ENCODE results near the gene ARAP3.

ARAP3 gene

GRCh38 chr5:141609044-141609443, 73.0 kb downstream of the ARAP3 start:
- DNase-seq (ENCODE audit: low read depth), result no peak
- TF ChIP-seq, protein P1, sequence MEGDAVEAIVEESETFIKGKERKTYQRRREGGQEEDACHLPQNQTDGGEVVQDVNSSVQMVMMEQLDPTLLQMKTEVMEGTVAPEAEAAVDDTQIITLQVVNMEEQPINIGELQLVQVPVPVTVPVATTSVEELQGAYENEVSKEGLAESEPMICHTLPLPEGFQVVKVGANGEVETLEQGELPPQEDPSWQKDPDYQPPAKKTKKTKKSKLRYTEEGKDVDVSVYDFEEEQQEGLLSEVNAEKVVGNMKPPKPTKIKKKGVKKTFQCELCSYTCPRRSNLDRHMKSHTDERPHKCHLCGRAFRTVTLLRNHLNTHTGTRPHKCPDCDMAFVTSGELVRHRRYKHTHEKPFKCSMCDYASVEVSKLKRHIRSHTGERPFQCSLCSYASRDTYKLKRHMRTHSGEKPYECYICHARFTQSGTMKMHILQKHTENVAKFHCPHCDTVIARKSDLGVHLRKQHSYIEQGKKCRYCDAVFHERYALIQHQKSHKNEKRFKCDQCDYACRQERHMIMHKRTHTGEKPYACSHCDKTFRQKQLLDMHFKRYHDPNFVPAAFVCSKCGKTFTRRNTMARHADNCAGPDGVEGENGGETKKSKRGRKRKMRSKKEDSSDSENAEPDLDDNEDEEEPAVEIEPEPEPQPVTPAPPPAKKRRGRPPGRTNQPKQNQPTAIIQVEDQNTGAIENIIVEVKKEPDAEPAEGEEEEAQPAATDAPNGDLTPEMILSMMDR (conservative IDR thresholded peaks at IDR 0.05; ENCODE audit: low read depth, low read length), result no peak
- H3K4me3 ChIP-seq (ENCODE audit: low read length), result no peak overlapping the region

GRCh38 chr5:141608557-141608956, 73.5 kb downstream of the ARAP3 start:
- no peak overlapping the region for H3K4me3 ChIP-seq (ENCODE audit: low read length)
- DNase-seq (ENCODE audit: low read depth), result no peak
- TF ChIP-seq, protein P1 (conservative IDR thresholded peaks at IDR 0.05; ENCODE audit: low read depth, low read length), result no peak

- H3K4me3 ChIP-seq (ENCODE audit: low read length), result no peak overlapping the region
- DNase-seq (ENCODE audit: low read depth), result no peak
- TF ChIP-seq, protein P1 (conservative IDR thresholded peaks at IDR 0.05; ENCODE audit: low read depth, low read length), result no peak
These were observed 74.0 kb downstream of the ARAP3 start for GRCh38 chr5:141608046-141608445.

DNA sequence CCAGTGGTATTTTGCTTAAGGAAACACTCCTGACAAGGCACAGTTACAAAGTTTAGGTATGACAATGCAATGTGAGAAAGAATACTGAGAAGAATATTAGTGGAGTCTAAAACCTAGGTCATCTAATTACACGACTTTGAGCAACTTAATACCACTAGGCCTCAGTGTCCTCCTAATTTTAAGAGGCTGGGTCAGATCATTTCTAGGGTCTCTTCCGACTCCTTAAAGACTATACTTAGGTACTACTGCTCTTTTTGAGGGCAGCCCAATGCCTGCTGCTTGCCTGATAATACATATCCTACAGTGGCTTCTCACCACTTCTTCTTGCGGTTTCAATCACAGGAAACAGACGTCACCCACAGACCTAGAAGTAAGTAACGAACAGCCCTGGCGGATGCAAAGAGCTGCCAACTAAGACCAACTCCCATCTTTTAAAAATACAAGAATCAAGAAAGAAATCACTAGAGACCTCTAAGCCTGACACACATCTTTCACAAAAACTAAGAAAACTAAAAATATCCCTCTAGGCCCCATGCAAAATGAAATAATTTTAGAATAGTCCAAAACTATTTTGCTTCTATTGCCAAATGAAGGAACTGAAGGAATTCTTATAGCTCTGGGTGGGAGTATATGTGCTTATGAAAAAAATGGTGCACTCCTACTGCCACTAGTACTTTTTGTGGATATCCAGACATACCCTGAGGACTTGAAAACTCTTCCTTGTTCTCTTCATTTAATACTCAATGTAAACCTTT, 76.3 kb downstream of the ARAP3 start:
- TF ChIP-seq, protein P1 (conservative IDR thresholded peaks at IDR 0.05; ENCODE audit: low read depth, low read length), result no peak
- H3K4me3 ChIP-seq (ENCODE audit: low read length), result no peak overlapping the region
- no peak for DNase-seq (ENCODE audit: low read depth)

GRCh38 chr5:141603923-141604717, 77.9 kb downstream of the ARAP3 start:
- DNase-seq (ENCODE audit: low read depth), result peak; percentile 13
- TF ChIP-seq, protein P1 (conservative IDR thresholded peaks at IDR 0.05; ENCODE audit: low read depth, low read length), result no peak
- no peak overlapping the region for H3K4me3 ChIP-seq (ENCODE audit: low read length)
